ENCODE results near the gene NPY2R.

The NPY2R gene

GRCh38 chr4:155179216-155179615 is 29.2 kb upstream of the NPY2R start:
- TF ChIP-seq, protein P1, sequence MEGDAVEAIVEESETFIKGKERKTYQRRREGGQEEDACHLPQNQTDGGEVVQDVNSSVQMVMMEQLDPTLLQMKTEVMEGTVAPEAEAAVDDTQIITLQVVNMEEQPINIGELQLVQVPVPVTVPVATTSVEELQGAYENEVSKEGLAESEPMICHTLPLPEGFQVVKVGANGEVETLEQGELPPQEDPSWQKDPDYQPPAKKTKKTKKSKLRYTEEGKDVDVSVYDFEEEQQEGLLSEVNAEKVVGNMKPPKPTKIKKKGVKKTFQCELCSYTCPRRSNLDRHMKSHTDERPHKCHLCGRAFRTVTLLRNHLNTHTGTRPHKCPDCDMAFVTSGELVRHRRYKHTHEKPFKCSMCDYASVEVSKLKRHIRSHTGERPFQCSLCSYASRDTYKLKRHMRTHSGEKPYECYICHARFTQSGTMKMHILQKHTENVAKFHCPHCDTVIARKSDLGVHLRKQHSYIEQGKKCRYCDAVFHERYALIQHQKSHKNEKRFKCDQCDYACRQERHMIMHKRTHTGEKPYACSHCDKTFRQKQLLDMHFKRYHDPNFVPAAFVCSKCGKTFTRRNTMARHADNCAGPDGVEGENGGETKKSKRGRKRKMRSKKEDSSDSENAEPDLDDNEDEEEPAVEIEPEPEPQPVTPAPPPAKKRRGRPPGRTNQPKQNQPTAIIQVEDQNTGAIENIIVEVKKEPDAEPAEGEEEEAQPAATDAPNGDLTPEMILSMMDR (IDR thresholded peaks at IDR 0.05; ENCODE audit: low read depth, low read length): no peak
- no peak overlapping the region for H3K4me3 ChIP-seq (ENCODE audit: low read depth, low read length)
- in situ Hi-C loops (cut with HindIII; ENCODE audit: low sequenced_read_pairs): no loop called here
- peak; percentile 31 for DNase-seq (ENCODE audit: low read depth, low spot score)

GRCh38 chr4:155186972-155187371 is 21.5 kb upstream of the NPY2R start:
- in situ Hi-C loops (cut with HindIII; ENCODE audit: low sequenced_read_pairs): no loop called here
- no peak overlapping the region for H3K4me3 ChIP-seq (ENCODE audit: low read depth, low read length)
- DNase-seq (ENCODE audit: low read depth, low spot score): no peak
- TF ChIP-seq, protein P1 (IDR thresholded peaks at IDR 0.05; ENCODE audit: low read depth, low read length): no peak

DNA sequence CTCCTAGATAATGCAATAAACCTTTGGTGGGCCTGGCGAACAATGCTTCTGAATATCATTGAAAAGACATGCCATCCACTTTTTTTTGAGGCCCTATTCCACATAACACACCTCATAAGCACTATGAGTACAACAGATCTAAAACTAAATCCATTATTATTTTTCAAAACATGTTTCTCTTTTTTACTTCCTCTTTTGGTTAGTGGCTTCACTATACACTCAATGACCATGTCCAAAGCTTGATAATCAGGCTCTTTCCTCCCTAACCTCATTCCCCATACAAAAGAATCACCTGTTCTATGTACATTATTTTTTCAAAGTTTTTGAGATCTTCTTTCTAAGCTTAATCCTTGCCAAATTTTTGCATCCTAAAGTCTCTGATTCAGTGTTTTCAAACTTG is 20.4 kb upstream of the NPY2R start:
- DNase-seq (ENCODE audit: low read depth, low spot score): no peak
- TF ChIP-seq, protein P1 (IDR thresholded peaks at IDR 0.05; ENCODE audit: low read depth, low read length): no peak
- in situ Hi-C loops (cut with HindIII; ENCODE audit: low sequenced_read_pairs): no loop called here
- no peak overlapping the region for H3K4me3 ChIP-seq (ENCODE audit: low read depth, low read length)

DNA sequence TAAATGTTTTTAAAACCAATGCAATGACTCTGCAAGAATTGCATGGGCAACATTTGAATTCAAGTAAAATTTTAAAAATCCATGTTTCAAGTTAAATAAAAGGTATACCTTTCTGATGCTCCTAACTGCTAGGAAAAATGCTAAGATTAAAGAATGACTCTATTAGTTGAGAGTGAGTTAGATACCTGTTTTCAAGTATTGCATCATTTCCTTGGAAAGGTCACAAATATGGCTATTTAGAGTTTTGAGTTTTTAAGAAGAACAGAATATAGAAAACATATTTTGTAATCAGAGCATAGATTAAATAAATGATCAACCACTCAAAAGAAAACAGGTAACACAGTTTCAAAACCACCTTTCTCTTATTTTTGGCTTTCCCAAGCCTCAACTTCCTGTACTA is 18.3 kb upstream of the NPY2R start:
- H3K4me3 ChIP-seq (ENCODE audit: low read depth, low read length): no peak overlapping the region
- in situ Hi-C loops (cut with HindIII; ENCODE audit: low sequenced_read_pairs): no loop called here
- TF ChIP-seq, protein P1 (IDR thresholded peaks at IDR 0.05; ENCODE audit: low read depth, low read length): no peak
- DNase-seq (ENCODE audit: low read depth, low spot score): no peak

DNA sequence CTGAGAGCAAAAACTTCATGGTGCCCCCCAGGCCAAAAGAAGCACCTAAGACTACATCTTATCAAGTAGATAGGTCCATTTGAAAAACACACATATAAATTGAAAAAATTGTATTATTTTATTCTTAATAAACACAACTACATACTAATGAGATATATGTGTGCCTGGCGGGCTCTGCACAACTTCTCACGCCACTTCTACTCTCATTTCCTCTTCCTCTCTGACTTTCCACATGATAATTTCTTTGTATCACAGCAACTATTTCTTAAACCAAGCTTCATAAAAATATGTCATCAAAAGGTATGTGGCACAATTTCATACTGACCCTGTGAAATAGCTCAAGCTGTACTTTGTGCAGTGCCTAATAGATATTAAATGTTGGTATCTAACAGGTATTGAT is 10.7 kb upstream of the NPY2R start:
- in situ Hi-C loops (cut with HindIII; ENCODE audit: low sequenced_read_pairs): no loop called here
- no peak overlapping the region for H3K4me3 ChIP-seq (ENCODE audit: low read depth, low read length)
- no peak for DNase-seq (ENCODE audit: low read depth, low spot score)
- TF ChIP-seq, protein P1 (IDR thresholded peaks at IDR 0.05; ENCODE audit: low read depth, low read length): no peak

GRCh38 chr4:155207534-155208257 is 740 bp upstream of the NPY2R start:
- H3K4me3 ChIP-seq (ENCODE audit: low read depth, low read length): peak overlapping the region; percentile 37
- in situ Hi-C loops (cut with HindIII; ENCODE audit: low sequenced_read_pairs): no loop called here
- TF ChIP-seq, protein P1 (IDR thresholded peaks at IDR 0.05; ENCODE audit: low read depth, low read length): peak; percentile 14
- peak; percentile 7 for DNase-seq (ENCODE audit: low read depth, low spot score)
